NOMO-1 treated with DMSO at 0.1 percent for 48 hours (cell line): ENCODE data around the gene DLG1.

Experiments
- DNase-seq: peaks from one replicate; lab custom pipeline; 2025; ENCODE audit not compliant: unreplicated experiment; lab: John Stamatoyannopoulos, UW

DLG1 gene

GRCh38 chr3:197298341-197298944 lies at the start of gene DLG1:
DLG1 (minus strand) TSS chr3:197298612; CDS start chr3:197297204, 1,408 bp downstream.
- DNase-seq: peak; percentile 96

- DNase-seq: no peak
Measured at GRCh38 chr3:197348014-197348413, 49.6 kb upstream of the DLG1 start.

GRCh38 chr3:197345390-197345789 lies 47.0 kb upstream of the DLG1 start:
- DNase-seq: no peak

- DNase-seq: no peak
Measured at GRCh38 chr3:197344582-197345318, 46.3 kb upstream of the DLG1 start.

GRCh38 chr3:197343656-197344408 lies 45.4 kb upstream of the DLG1 start:
- no peak for DNase-seq

GRCh38 chr3:197343111-197343510 lies 44.7 kb upstream of the DLG1 start:
- no peak for DNase-seq

GRCh38 chr3:197340521-197340871 lies 42.1 kb upstream of the DLG1 start:
- DNase-seq: no peak

GRCh38 chr3:197339841-197340520 lies 41.6 kb upstream of the DLG1 start:
- no peak for DNase-seq

GRCh38 chr3:197338586-197338985 lies 40.2 kb upstream of the DLG1 start:
- DNase-seq: no peak

GRCh38 chr3:197337656-197338055 lies 39.2 kb upstream of the DLG1 start:
- DNase-seq: no peak

- DNase-seq: no peak
Measured at GRCh38 chr3:197337214-197337613, 38.8 kb upstream of the DLG1 start.

- DNase-seq: peak; percentile 55
Measured at GRCh38 chr3:197336348-197336747, 37.9 kb upstream of the DLG1 start.

- DNase-seq: no peak
Measured at GRCh38 chr3:197335428-197336132, 37.2 kb upstream of the DLG1 start.

GRCh38 chr3:197333901-197334639 lies 35.7 kb upstream of the DLG1 start:
- no peak for DNase-seq

GRCh38 chr3:197331131-197331530 lies 32.7 kb upstream of the DLG1 start:
- DNase-seq: no peak

GRCh38 chr3:197329382-197329781 lies 31.0 kb upstream of the DLG1 start:
- DNase-seq: no peak

GRCh38 chr3:197328198-197328597 lies 29.8 kb upstream of the DLG1 start:
- no peak for DNase-seq

GRCh38 chr3:197327701-197328100 lies 29.3 kb upstream of the DLG1 start:
- no peak for DNase-seq

- no peak for DNase-seq
Measured at GRCh38 chr3:197325773-197326172, 27.4 kb upstream of the DLG1 start.

- DNase-seq: no peak
Measured at GRCh38 chr3:197322149-197322548, 23.7 kb upstream of the DLG1 start.
